Measurements from ENCODE around the gene GABRR1.

DNA sequence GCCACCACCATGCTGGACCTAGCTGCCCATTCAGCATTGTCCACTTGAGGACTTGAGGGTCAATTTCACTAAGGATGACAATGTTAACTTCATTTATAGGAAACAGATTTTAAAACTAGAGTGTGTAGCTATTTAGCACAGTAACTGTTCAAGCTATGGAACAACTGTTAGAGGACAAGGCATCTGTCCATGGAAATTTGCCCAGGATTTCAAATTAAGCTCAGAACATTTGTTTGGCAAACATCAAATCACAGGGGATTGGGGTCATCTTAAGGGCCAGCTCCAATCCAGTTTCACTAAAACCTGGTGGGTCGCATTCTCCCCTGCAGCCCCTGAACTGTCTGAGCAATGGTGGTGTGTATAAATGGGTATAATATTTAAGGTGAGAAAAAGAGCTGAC is 36.2 kb downstream of the GABRR1 start:
- TF ChIP-seq, protein P1, sequence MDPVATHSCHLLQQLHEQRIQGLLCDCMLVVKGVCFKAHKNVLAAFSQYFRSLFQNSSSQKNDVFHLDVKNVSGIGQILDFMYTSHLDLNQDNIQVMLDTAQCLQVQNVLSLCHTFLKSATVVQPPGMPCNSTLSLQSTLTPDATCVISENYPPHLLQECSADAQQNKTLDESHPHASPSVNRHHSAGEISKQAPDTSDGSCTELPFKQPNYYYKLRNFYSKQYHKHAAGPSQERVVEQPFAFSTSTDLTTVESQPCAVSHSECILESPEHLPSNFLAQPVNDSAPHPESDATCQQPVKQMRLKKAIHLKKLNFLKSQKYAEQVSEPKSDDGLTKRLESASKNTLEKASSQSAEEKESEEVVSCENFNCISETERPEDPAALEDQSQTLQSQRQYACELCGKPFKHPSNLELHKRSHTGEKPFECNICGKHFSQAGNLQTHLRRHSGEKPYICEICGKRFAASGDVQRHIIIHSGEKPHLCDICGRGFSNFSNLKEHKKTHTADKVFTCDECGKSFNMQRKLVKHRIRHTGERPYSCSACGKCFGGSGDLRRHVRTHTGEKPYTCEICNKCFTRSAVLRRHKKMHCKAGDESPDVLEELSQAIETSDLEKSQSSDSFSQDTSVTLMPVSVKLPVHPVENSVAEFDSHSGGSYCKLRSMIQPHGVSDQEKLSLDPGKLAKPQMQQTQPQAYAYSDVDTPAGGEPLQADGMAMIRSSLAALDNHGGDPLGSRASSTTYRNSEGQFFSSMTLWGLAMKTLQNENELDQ (CRISPR knock-in tag; IDR thresholded peaks at IDR 0.05; ENCODE audit: borderline replicate concordance) = no peak
- TF ChIP-seq, protein P2, sequence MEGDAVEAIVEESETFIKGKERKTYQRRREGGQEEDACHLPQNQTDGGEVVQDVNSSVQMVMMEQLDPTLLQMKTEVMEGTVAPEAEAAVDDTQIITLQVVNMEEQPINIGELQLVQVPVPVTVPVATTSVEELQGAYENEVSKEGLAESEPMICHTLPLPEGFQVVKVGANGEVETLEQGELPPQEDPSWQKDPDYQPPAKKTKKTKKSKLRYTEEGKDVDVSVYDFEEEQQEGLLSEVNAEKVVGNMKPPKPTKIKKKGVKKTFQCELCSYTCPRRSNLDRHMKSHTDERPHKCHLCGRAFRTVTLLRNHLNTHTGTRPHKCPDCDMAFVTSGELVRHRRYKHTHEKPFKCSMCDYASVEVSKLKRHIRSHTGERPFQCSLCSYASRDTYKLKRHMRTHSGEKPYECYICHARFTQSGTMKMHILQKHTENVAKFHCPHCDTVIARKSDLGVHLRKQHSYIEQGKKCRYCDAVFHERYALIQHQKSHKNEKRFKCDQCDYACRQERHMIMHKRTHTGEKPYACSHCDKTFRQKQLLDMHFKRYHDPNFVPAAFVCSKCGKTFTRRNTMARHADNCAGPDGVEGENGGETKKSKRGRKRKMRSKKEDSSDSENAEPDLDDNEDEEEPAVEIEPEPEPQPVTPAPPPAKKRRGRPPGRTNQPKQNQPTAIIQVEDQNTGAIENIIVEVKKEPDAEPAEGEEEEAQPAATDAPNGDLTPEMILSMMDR (CRISPR knock-in tag; IDR thresholded peaks at IDR 0.05) = no peak
- TF ChIP-seq ZFP1 (CRISPR knock-in tag; IDR thresholded peaks at IDR 0.05) (no peak), TCF12 (IDR thresholded peaks at IDR 0.05) (no peak), TCF12 (CRISPR knock-in tag; IDR thresholded peaks at IDR 0.05) (no peak)
